CD4-positive, alpha-beta T cell treated with Interferon alpha-2 for 1 hour (primary cell): ENCODE results near the gene FAM107B.

Experiments used
- DNase-seq, 2 donors: peaks; one replicate each; pipeline ENCODE4 v3.0.0-alpha.2; 2020 to 2022

Gene FAM107B

GRCh38 chr10:14481752-14482151 is 292.9 kb downstream of the FAM107B start:
- DNase-seq: no peak

- DNase-seq: no peak
Observed at GRCh38 chr10:14481014-14481413, 293.7 kb downstream of the FAM107B start.

DNA sequence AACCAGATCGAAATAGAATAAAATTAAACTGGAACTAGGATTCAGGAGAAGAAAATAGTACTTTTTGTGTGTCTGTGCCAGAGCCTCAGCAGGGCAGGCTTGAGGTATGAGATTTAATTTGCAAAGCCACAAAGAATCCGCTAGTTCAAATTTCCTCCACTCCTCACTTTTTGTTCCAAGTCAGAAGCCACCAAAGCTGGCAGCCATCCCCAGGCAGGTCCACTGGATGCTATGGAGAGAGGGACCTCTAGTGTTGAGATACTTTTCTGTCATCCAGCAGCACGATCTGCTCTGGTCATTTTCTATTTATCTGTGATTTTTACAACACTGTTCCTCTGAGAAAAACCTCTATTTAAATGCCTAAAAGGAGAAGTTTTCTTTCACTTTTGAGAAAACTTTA is 296.1 kb downstream of the FAM107B start:
- peak in 1 of 2 donors; percentile 19 for DNase-seq

DNA sequence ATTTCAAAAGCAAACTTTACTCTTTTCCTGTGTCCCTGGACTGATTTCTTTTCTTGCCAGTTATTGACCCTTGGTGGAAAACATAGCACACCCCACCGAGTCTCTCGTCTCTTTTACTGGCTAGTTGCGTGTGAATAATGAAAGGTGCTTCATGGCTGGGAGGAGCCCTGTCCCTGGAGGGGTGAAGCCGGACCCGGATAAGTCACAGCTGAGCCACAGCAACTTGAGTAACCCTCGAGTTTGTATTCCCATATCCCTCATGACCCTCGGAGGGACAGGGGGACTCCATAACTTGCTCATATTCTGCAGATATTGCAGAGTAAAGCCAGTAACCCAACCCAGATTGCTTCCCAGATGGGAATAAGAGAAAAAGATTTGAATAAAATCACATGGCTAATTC is 296.5 kb downstream of the FAM107B start:
- no peak for DNase-seq

GRCh38 chr10:14477408-14477710 is 297.3 kb downstream of the FAM107B start:
- no peak for DNase-seq

GRCh38 chr10:14476641-14477407 is 297.9 kb downstream of the FAM107B start:
- no peak for DNase-seq

DNA sequence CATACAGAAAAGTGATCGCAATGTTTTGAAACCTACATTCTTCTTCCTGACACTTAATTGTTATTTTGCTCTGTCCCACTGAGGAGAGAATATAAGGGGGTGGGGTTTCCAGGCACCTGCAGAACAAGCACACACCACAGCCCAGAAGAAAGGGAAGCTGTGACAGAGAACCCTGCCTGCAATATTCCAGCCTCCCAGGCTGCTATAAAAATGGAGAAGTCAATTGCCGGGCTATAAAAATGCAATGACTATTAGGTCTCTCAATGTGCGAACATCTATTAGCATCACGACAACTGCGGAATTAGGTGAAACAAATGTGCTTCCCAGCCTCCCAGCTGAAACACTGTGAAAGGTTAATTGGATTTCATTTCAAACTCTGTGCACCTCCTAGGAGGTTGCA is 298.7 kb downstream of the FAM107B start:
- no peak for DNase-seq

DNA sequence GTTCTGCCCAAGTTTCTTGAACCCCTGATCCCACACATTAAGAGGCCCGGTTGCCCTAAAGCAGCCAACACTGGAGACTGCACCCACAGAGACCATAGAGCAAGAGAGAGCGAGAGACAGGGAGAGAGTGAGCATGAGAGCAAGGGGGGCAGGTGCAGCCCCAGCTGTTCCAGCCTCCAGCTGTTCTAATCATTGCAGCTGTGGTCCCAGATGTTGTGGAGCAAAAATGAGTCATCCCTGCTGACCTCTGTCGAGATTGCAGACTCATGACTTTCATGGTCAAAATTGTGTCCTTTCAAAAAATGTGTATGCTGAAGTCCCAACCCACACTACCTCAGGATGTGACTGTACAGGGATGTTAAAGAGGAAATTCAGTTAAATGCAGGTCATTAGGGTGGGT is 300.0 kb downstream of the FAM107B start:
- no peak for DNase-seq

GRCh38 chr10:14470920-14471319 is 303.8 kb downstream of the FAM107B start:
- no peak for DNase-seq

GRCh38 chr10:14468726-14469125 is 306.0 kb downstream of the FAM107B start:
- no peak for DNase-seq
